ENCODE measurements around the gene MYH11. TPM values are rescaled to one million over a fixed set of nuclear protein-coding genes. Genes with fewer than 3 reads are reported as not detected.
A peak's percentile ranks its signal among the peaks of the same experiment; 100 is the strongest.
"Not testable (repeated sequence)": the region's sequence is repeated elsewhere in the genome, so short reads cannot be mapped to it uniquely, and the experiment has no call there.

MYH11 gene
- total and polyA plus RNA-seq, 5 donors from 2014 or later, result 0.15 to 0.67 (median 0.43) TPM; not detected in 1

GRCh38 chr16:15857724-15858560 lies 1.1 kb upstream of the MYH11 start:
- no peaks in the 10 kb centered on the region for H3K9me3 ChIP-seq (ENCODE audit: control insufficient read depth in 2 of 2, low read length in 2 of 2)
- H3K4me1 ChIP-seq (ENCODE audit: control insufficient read depth, insufficient read depth, low read length, poor library complexity, severe bottlenecking), result peaks cover 4% of the 10 kb centered on the region
- Mint-ChIP-seq H3K27ac (peak overlapping the region in 1 of 3 donors; percentile 78), H3K27me3 (peaks cover 41% of the 10 kb centered on the region), H3K9me3 (peaks cover 0 to 2% (median 0%) of the 10 kb centered on the region in 7 donors), H3K4me1 (peaks cover 0 to 11% (median 4%) of the 10 kb centered on the region in 4 donors), H3K4me3 (peak overlapping the region in 2 of 4 donors; percentile 16 to 72), H3K36me3 (no peaks in the 10 kb centered on the region)
- no peak for ATAC-seq (ENCODE audit: low read depth in 2 of 2)
- peaks cover 15% of the 10 kb centered on the region for H3K27me3 ChIP-seq (ENCODE audit: control insufficient read depth, insufficient read depth, low read length)
- no peak overlapping the region for H3K27ac ChIP-seq (ENCODE audit: insufficient read depth, low read length, poor library complexity, severe bottlenecking)
- no peaks in the 10 kb centered on the region for H3K36me3 ChIP-seq (ENCODE audit: control insufficient read depth, insufficient read depth, low read length)
- DNase-seq, result no peak
- H3K4me3 ChIP-seq (ENCODE audit: low read depth, low read length), result peak overlapping the region; percentile 35

DNA sequence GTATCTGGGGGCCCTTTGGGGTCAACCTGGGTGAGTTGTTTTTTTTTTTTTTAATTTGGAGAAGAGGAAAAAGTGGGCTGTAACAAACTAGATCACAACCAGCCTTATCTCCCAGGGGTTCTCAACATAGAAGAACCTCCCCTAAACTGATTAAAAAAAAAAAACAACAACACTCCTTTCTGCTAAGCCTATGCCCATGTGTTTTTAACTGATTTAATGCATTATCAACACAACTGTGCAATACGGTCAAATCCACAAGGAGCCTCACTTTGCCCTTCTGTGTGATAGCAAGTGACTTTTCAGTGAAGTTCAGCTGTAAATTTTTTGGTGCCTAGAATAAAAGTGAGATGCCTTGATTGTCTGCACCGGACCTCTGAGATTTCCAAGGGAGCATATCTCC lies 646 bp downstream of the MYH11 start:
- H3K9me3 ChIP-seq (ENCODE audit: control insufficient read depth in 2 of 2, low read length in 2 of 2), result no peaks in the 10 kb centered on the region
- Mint-ChIP-seq H3K27me3 (peaks cover 46% of the 10 kb centered on the region), H3K4me1 (peaks cover 0 to 11% (median 4%) of the 10 kb centered on the region in 4 donors), H3K9me3 (peaks cover 0 to 2% (median 0%) of the 10 kb centered on the region in 7 donors), H3K4me3 (no peak overlapping the region), H3K27ac (no peak overlapping the region), H3K36me3 (no peaks in the 10 kb centered on the region)
- no peaks in the 10 kb centered on the region for H3K36me3 ChIP-seq (ENCODE audit: control insufficient read depth, insufficient read depth, low read length)
- DNase-seq (no peak), ATAC-seq (ENCODE audit: low read depth in 2 of 2) (no peak)
- peaks cover 4% of the 10 kb centered on the region for H3K4me1 ChIP-seq (ENCODE audit: control insufficient read depth, insufficient read depth, low read length, poor library complexity, severe bottlenecking)
- H3K27ac ChIP-seq (ENCODE audit: insufficient read depth, low read length, poor library complexity, severe bottlenecking), result no peak overlapping the region
- peaks cover 17% of the 10 kb centered on the region for H3K27me3 ChIP-seq (ENCODE audit: control insufficient read depth, insufficient read depth, low read length)
- no peak overlapping the region for H3K4me3 ChIP-seq (ENCODE audit: low read depth, low read length)

DNA sequence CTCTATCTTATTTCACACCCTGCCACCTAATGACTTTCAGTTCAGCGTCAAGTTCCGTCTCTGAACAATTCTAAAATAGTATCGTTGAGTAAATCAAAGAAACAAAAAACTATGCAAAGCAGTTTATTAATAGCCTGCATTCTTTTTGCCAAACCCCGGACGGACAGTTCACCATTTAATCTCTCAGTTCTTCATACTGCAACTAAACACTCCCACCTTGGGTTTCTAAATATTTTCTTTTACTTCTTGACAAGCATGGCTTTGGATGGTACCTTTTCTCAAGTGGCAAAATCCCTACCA lies 1.2 kb downstream of the MYH11 start:
- Histone ChIP-seq H3K9me3 (ENCODE audit: control insufficient read depth in 2 of 2, low read length in 2 of 2) (no peaks in the 10 kb centered on the region), H3K4me1 (ENCODE audit: control insufficient read depth, insufficient read depth, low read length, poor library complexity, severe bottlenecking) (peaks cover 4% of the 10 kb centered on the region), H3K27ac (ENCODE audit: insufficient read depth, low read length, poor library complexity, severe bottlenecking) (no peak overlapping the region), H3K27me3 (ENCODE audit: control insufficient read depth, insufficient read depth, low read length) (peaks cover 17% of the 10 kb centered on the region), H3K4me3 (ENCODE audit: low read depth, low read length) (no peak overlapping the region), H3K36me3 (ENCODE audit: control insufficient read depth, insufficient read depth, low read length) (no peaks in the 10 kb centered on the region)
- Mint-ChIP-seq H3K36me3 (no peaks in the 10 kb centered on the region), H3K27ac (no peak overlapping the region), H3K4me1 (peaks cover 0 to 11% (median 4%) of the 10 kb centered on the region in 4 donors), H3K9me3 (peaks cover 0 to 2% (median 0%) of the 10 kb centered on the region in 7 donors), H3K4me3 (no peak overlapping the region), H3K27me3 (peaks cover 50% of the 10 kb centered on the region)
- DNase-seq (no peak), ATAC-seq (ENCODE audit: low read depth in 2 of 2) (no peak)

GRCh38 chr16:15854906-15855703 lies 1.7 kb downstream of the MYH11 start:
- H3K36me3 Mint-ChIP-seq, result no peaks in the 10 kb centered on the region
- ATAC-seq (ENCODE audit: low read depth in 2 of 2) (no peak), DNase-seq (no peak)
- H3K4me3 ChIP-seq (ENCODE audit: low read depth, low read length), result no peak overlapping the region
- H3K9me3 Mint-ChIP-seq, result peaks cover 0 to 2% (median 0%) of the 10 kb centered on the region in 7 donors
- no peaks in the 10 kb centered on the region for H3K36me3 ChIP-seq (ENCODE audit: control insufficient read depth, insufficient read depth, low read length)
- peaks cover 0 to 11% (median 4%) of the 10 kb centered on the region in 4 donors for H3K4me1 Mint-ChIP-seq
- peaks cover 4% of the 10 kb centered on the region for H3K4me1 ChIP-seq (ENCODE audit: control insufficient read depth, insufficient read depth, low read length, poor library complexity, severe bottlenecking)
- no peaks in the 10 kb centered on the region for H3K9me3 ChIP-seq (ENCODE audit: control insufficient read depth in 2 of 2, low read length in 2 of 2)
- H3K27me3 ChIP-seq (ENCODE audit: control insufficient read depth, insufficient read depth, low read length), result peaks cover 17% of the 10 kb centered on the region
- H3K27ac ChIP-seq (ENCODE audit: insufficient read depth, low read length, poor library complexity, severe bottlenecking), result no peak overlapping the region
- no peak overlapping the region for H3K27ac Mint-ChIP-seq
- H3K27me3 Mint-ChIP-seq, result peaks cover 51% of the 10 kb centered on the region
- H3K4me3 Mint-ChIP-seq, result no peak overlapping the region

DNA sequence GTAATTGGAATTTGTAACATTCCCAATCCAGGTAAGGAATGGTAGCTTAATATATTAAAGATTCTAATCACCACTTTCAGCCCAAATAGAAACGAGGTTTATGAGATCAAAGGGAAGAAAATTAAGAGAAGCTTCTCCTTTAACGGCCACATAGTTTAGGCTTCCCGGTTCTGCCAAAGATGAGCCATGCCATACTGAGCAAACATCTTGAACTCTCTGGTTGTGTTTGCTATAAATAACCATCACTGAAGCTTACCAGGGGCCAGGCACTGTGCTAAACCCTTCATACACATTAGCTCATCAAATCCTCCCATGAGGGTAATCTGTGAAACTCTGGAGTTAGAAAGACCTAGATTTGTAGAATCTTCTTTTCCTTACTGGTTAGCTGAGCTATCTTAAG lies 2.8 kb downstream of the MYH11 start:
- H3K4me3 ChIP-seq (ENCODE audit: low read depth, low read length), result no peak overlapping the region
- peaks cover 0 to 11% (median 4%) of the 10 kb centered on the region in 4 donors for H3K4me1 Mint-ChIP-seq
- DNase-seq (no peak), ATAC-seq (ENCODE audit: low read depth in 2 of 2) (no peak)
- peaks cover 17% of the 10 kb centered on the region for H3K27me3 ChIP-seq (ENCODE audit: control insufficient read depth, insufficient read depth, low read length)
- H3K36me3 ChIP-seq (ENCODE audit: control insufficient read depth, insufficient read depth, low read length), result no peaks in the 10 kb centered on the region
- no peak overlapping the region for H3K27ac Mint-ChIP-seq
- no peak overlapping the region for H3K27ac ChIP-seq (ENCODE audit: insufficient read depth, low read length, poor library complexity, severe bottlenecking)
- H3K4me3 Mint-ChIP-seq, result no peak overlapping the region
- peaks cover 0 to 2% (median 0%) of the 10 kb centered on the region in 7 donors for H3K9me3 Mint-ChIP-seq
- H3K4me1 ChIP-seq (ENCODE audit: control insufficient read depth, insufficient read depth, low read length, poor library complexity, severe bottlenecking), result peaks cover 4% of the 10 kb centered on the region
- H3K36me3 Mint-ChIP-seq, result no peaks in the 10 kb centered on the region
- peaks cover 46% of the 10 kb centered on the region for H3K27me3 Mint-ChIP-seq
- no peaks in the 10 kb centered on the region for H3K9me3 ChIP-seq (ENCODE audit: control insufficient read depth in 2 of 2, low read length in 2 of 2)

- H3K9me3 Mint-ChIP-seq, result peaks cover 0 to 2% (median 0%) of the 10 kb centered on the region in 7 donors
- no peak overlapping the region for H3K4me3 ChIP-seq (ENCODE audit: low read depth, low read length)
- H3K36me3 Mint-ChIP-seq, result no peaks in the 10 kb centered on the region
Observed at GRCh38 chr16:15853021-15853420, 3.8 kb downstream of the MYH11 start.

GRCh38 chr16:15850555-15850954 lies 6.3 kb downstream of the MYH11 start:
- H3K27me3 Mint-ChIP-seq, result peaks cover 34% of the 10 kb centered on the region
- not testable (repeated sequence) for H3K9me3 ChIP-seq (ENCODE audit: control insufficient read depth in 2 of 2, low read length in 2 of 2); ATAC-seq (ENCODE audit: low read depth in 2 of 2); H3K9me3 Mint-ChIP-seq; H3K27ac ChIP-seq (ENCODE audit: insufficient read depth, low read length, poor library complexity, severe bottlenecking); H3K27ac Mint-ChIP-seq; H3K27me3 ChIP-seq (ENCODE audit: control insufficient read depth, insufficient read depth, low read length); H3K4me1 ChIP-seq (ENCODE audit: control insufficient read depth, insufficient read depth, low read length, poor library complexity, severe bottlenecking); H3K4me3 ChIP-seq (ENCODE audit: low read depth, low read length); H3K4me1 Mint-ChIP-seq; H3K36me3 Mint-ChIP-seq; DNase-seq; H3K4me3 Mint-ChIP-seq; H3K36me3 ChIP-seq (ENCODE audit: control insufficient read depth, insufficient read depth, low read length)

More at GRCh38 chr16:15853021-15853420, 3.8 kb downstream of the MYH11 start:
- Histone ChIP-seq H3K27ac (ENCODE audit: insufficient read depth, low read length, poor library complexity, severe bottlenecking) (no peak overlapping the region), H3K36me3 (ENCODE audit: control insufficient read depth, insufficient read depth, low read length) (no peaks in the 10 kb centered on the region), H3K9me3 (ENCODE audit: control insufficient read depth in 2 of 2, low read length in 2 of 2) (no peaks in the 10 kb centered on the region), H3K27me3 (ENCODE audit: control insufficient read depth, insufficient read depth, low read length) (peaks cover 17% of the 10 kb centered on the region), H3K4me1 (ENCODE audit: control insufficient read depth, insufficient read depth, low read length, poor library complexity, severe bottlenecking) (peaks cover 4% of the 10 kb centered on the region)
- DNase-seq, result no peak
- Mint-ChIP-seq H3K27ac (peak overlapping the region in 1 of 3 donors; percentile 39), H3K4me3 (no peak overlapping the region), H3K4me1 (peaks cover 0 to 11% (median 4%) of the 10 kb centered on the region in 4 donors), H3K27me3 (peaks cover 42% of the 10 kb centered on the region)
- ATAC-seq (ENCODE audit: low read depth in 2 of 2), result no peak

All from CD4-positive, CD25-positive, alpha-beta regulatory T cell (primary cell).